Medulla oblongata (tissue), 1 donor: ENCODE measurements around the gene TMEM171.

Source experiments
- DNase-seq: peaks from one replicate; pipeline ENCODE4 v3.0.0-alpha.2; 2015; ENCODE audit errors: extremely low spot score

TMEM171 gene

DNA sequence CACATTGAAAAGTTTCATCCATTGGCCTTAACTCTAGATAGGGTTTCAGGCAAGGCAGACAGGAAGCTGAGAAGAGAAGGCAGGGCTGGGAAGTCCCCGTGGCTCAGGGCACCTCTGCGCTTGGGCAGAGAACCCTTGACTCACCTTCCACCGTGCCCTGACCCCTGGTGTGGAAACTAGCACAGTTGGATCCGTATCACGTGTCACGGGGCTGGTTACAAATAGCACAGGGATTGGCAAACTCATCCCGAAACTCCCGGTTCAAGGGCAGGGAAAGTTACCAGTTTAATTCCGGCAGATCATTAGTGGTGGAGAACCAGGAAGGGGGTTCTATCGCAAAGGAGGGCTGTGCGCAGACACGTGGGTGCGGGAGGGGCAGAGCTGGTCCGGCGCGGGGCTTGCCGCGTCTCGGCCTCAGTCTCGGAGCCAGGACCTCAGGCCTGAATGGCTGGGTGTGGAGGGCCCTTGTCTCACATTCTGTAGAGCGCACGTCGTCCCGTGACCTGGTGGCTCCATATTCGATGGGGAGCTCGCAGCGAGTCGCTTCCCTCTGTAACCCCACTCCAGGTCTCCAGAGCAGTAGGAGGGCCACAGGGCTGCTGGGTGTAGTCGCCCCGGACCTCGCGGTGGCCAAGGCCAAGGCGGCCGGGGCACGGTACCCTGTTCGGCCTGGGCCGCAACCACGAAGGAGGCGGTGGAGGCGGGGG, 771 bp upstream of the TMEM171 start:
- DNase-seq: no peak

DNA sequence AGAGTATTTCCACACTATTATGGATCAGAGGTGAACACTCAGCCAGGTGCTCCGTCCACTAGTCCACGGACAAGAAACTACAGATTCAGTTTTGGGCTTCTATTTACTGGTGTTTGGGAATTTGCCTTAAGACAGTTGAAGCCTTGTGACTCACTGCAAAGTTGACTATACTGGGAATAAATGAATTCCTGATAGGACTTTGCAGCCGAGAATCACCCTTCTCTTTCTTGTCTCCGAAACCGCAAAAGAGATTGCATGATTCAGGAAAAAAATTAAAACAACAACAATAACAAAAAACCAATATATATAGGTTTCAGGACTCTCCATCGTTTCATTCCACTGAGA, 716 bp downstream of the TMEM171 start:
- no peak for DNase-seq

DNA sequence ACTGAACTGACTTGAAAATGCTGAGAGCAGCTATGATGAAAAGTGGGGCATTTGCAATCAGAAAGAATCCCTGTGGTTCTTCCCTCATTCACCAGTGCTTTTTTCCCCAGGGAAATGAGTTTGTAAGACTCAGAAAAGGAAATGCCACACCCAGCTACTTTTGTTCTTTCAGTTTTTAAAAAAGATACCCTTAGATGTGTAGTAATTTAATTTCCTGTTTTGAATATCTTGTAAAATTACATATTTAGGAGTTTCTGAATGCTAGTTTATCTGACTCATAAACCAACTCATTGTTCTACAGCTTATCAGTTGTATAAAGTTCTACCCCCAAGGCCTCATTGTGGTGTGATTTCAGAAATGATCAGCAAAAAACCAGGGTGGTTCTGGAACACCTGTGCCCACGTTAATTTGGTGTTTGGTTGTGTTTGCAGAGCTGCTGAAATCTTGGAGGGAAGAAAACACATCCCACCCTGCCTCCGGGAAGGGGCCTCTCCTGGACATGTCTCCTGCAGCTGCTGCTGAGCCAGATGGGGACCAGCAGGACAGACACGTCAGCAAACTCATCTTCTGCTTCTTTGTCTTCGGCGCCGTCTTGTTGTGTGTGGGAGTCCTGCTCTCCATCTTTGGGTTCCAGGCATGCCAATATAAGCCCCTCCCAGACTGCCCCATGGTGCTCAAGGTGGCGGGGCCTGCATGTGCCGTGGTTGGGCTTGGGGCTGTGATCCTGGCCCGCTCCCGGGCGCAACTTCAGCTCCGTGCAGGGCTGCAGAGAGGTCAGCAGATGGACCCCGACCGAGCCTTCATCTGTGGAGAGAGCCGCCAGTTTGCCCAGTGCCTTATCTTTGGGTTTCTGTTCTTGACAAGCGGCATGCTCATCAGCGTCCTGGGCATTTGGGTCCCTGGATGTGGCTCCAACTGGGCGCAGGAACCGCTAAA, 2.8 kb downstream of the TMEM171 start:
- no peak for DNase-seq

DNA sequence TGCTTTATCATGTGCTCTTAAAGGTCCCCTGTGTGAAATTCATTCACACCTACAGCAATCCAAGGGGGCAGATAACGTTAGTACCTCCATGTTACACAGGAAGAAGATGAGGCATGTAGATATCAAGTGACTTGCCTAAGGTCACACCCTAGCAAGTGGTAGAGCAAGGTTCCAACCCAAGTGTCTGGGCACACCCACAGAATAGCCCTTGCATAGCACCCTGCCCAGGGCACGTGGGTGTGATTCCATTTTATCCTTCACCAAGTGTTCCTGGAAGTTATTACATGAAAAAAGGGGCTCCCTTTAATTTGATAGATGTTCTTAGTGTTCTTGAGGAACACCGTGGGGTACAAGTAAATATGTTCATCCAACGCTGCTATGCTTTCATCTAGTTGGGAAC, 4.9 kb downstream of the TMEM171 start:
- no peak for DNase-seq

DNA sequence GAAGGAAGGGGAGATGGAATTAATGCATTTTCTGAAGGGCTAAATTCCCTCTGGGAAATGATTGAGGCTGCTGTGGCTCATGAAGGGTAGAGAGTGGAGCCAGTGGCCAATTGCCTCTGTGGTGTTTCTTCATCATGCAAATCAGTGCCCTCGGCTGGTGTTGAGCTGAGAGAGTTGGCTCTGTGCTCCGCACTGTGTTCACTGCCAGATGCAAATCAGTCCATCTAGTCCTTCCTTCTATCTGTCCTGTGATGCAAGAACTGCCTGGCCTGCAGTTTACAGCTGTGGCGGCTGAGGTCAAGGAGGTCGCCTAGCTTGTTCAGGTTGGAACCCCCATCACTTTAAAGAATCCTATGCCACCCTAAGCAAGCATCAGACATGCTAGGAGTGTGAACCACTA, 6.0 kb downstream of the TMEM171 start:
- peak; percentile 63 for DNase-seq

DNA sequence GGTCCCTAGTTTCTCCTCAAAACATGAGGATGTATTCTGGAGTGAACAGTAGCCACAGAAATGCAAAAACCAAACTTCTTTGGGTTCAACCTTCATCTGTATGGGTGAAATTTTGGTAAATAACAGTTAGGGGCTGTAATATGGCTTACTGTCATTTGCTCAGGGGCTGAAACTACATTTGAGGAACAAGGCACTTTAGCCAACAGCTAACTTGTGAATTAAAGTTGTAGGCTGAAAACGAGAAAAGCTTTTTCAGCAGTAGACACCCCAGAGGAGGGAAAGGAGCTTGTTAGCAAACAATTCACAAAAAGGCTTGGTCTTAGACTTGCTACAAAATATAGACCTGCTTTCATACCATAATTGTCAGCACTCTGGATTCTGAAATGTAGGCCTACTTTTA, 6.6 kb downstream of the TMEM171 start:
- DNase-seq: no peak

DNA sequence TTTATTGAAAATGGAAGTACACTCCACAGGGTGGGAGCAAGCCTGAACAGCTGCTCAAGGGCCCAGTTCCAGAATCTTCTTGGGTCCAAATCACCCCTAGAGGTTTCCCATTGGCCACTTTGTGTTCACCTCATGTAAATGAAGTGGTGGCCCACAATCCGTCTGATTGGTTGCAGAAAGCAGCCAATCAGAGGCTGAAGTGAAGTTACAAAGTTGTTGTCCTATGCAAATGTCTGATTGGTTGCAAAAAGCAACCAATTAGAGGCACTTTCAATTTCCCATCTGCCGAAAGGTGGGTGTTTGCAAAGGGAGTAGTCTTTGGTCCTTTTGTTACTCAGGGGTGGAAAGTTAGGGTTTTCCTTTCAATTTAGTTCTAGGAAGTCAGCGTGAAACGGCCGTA, 8.8 kb downstream of the TMEM171 start:
- no peak for DNase-seq

DNA sequence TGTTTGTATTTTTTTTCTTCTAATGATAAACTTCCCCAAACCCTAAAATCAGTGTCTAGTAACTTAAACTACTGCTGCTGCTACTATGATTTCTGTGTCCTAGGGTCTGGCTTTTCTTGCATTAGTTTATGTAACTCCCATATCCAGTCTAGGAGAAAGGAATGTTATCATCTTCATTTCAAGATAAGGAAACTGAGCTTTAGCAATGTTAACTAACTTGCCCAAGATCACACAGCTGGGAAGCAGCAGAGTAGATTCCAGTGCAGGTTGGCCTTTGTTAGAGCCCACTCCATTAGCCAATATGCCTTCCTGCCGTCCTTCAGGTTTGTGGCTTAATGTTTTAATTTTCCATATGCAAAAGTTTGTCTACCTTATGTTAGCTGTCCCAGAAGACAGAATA, 10.4 kb downstream of the TMEM171 start:
- DNase-seq: no peak

DNA sequence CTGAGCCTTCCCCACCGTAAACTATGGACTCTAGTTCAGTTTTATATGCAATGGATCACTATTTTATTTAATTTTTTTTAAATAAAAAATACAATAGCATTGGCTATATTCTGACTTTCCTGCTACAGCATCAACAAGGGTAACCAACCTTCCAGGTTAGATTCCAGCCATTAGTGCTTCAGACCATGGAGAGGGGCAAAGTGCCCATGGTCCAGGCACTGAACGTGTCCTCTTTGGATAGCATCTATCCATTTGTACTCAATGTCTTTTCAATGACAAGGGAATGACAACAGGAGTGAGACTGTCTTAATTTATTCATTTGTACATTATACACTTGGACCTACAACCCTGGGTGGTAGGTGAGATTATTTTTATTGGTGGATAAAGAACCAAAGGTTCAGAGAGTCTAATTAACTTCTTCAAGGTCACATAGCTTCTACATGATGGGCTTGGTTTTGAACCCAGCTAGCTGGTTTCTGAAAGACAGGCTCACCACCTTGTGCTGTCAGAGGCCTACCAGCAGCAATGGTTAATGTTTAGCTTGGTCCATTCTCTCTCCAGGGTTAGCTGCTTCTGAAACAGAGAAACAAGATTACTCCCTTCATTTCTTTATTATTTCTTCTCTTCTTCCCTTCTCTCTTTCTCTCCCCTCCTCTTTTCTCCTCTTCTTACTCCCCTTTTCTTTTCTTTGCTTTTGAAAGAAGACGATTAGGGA, 11.5 kb downstream of the TMEM171 start:
- no peak for DNase-seq

DNA sequence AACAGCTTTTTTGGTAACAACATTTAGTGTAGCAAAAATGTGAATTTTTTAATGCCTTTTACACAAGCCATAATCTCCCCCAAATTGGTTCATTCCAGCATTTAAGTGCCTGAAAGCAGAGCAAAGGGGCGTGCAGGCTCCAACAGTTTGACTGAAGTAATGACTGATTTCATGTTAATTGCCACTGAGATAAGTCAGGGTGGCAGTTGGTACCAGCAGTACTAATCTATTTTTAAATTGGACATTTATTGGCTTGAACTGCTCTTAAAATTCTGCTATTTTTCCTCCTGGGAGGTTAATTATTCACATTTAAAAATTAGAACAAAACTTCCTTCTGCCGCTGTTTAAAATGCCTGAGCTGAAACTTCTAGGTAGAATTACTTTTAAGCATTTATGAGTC, 12.4 kb downstream of the TMEM171 start:
- DNase-seq: no peak

DNA sequence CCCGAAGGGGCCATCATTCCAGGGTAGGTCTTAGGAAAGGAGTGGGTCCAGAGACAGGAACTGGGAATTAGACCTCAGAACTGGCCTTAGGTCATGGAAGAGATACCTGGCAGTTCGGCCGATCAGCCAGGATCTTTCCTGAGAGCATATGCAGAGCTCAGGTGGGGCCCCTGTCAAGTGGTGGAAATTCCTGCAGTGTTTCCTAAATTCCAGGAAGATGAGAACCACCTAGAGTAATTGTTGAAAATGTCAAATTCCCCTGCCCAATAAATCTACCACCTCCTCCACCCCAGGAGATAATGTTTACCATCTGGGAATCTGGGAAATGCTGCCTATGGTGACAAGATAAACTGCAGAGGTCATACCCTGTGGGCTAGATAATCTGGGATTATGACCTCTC, 14.6 kb downstream of the TMEM171 start:
- DNase-seq: no peak

DNA sequence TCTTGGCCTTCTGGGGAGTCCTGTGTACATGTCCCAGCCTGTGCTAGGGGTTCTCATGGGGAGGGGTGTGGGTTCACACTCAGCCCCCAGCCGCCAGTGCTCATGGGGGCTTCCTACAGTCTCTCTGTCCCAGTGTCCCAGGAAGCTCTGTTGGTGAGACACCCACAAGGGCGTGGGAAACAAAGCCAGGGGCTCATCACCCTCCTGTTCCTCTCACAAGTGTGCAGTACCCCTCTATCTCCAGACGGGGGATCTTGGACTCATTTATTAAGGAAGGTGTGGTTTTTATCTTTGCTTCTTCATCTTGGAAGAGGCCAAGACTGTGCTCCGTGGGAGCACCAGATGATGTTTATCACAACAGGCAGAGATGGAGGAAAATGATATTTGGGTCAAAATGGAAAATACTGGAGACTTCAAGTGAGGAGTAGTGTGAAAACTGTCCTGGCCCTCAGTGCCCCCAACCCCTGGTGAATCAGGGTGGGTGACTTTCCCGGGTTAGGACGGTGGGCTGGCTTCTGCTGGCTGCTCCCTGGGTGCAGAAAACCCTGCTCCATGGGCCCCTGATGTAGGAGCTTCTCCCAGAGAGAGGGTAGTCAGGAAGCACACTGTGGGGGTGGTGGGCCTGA, 15.2 kb downstream of the TMEM171 start:
- DNase-seq: no peak

DNA sequence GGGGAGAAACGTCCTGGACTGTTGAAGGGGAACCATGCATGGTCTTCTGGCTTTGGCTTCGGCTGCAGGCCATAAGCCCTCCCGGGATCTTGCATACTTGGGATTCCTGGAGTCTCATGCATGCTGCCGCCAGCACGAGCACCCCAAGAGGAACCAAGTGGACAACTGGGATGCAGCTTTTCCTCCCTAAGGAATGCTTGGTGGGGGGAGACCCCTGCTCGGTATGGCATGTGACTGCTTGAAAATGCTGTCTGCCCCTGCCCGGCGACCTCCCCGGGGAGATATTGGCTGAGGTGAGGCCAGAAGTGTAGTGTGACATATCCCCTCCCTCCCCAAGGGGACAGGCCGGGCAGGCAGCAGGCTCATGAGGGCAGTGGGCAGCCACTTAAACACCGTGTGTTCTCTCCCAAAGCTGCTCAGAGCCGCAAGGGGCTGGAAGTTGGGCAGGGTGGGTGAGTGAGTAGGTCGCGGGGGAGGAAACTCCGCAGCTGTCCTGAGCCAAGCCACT, 15.7 kb downstream of the TMEM171 start:
- no peak for DNase-seq

DNA sequence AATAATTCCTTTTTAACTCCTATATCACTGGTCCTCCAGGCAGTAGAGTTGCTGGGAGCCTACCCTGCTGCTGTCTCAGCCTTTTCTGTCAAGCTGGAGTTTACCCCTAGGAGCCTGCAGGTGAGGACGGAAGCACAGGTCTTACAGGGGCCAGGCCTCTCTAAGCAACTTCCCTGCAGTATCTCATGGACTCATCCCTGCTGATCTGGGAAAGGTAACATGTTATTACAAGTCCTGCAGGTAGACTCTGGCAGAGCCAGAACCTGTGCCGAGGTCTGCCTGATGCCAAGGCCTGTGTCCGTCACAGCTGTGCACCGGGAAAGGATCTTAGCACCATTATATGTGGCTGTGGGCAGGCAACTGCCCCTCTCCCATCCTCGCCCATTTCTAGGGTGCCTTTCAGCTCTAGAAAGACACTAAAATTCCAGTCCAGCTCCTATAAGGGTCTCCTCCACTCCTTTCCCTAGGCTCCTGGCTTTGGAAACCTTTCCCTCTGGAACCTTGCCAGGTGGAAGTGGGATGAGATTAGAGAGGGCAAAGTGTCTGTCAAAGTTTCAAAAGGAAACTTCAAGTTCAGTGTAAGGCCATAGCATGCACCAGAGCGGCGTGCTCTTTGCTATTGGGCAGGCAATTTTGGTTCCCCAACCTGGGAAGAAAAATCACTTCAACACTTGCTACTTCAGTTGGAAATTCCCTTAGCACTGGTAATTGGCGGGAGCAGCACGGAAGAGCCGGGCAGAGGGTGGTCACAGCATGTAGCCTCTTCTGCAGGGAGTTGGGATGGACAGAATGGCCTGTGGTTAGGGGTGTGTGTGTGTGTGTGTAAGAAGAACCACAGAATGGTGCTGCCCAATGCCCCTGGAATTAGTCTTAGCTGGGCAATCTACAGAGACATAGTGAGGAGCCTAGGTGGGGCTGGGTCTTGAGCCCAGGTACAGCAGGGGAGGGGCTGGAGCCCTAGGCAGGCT, 17.5 kb downstream of the TMEM171 start:
- DNase-seq: no peak

DNA sequence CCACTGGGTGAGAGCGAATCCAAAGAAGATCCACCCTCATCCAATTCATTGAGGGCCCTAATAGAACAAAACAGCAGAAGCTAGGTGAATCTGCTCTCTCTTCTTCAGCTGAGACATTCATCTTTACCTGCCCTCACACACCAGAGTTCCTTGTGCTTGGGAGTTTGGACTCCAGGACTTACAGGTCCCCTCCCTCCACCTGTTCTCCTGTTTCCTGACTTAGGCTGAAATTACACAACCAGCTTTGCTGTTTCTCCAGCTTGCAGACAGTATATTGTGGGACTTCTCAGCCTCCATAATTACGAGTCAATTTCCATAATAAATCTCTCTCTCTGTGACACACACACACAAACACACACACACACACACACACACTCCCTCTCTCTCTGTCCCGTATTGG, 19.1 kb downstream of the TMEM171 start:
- no peak for DNase-seq

DNA sequence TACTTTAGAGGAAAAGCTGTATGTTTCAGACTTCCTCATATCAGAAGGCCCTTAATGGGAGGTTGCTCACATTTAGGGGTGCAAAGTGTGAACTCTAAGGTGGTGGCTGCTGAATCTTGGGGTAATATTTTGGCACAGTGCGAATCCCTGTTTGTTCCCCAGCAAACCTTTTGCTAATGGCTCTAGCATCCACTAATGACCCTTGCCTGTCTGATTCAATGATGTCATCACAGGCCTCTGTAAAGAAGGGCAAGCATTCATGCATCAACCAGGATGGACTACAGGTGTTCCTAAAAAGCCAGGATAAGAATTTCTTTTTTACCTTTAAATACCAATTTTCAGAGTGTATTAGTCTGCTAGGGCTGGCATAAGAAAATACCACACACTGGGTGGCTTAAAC, 20.4 kb downstream of the TMEM171 start:
- no peak for DNase-seq

DNA sequence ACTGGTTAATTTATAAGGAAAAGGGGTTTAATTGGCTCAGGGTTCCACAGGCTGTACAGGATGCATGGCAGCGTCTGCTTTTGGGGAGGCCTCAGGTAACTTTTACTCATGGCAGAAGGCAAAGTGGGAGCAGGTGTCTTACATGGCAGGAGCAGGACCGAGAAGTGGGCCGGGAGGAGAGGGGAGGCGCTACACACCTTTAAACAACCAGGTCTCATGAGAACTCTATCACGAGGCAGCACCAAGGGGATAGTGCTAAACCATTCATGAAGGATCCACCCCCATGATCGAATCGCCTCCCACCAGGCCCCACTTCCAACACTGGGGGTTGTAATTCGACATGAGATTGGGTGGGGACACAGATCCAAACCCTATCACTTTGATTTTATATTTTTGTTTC, 21.7 kb downstream of the TMEM171 start:
- DNase-seq: no peak

DNA sequence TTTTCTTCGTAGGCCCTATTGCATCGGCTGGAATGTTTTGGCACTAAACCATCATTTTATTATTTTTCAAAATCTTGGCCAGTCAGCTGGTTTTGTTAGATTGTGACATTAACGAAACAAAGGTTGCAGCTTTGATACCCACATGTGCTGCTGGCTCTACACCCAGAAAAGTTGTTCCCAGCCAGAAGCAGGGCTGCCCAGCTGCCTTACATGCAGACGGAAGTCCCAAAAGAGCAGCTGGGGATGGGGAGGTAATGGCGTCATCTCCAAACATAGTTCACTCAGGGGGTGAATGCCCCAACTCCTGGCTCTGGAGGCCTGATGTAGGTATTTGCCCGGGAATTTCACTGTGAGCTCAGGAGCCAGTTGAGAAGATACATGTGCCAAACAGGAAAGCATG, 23.3 kb downstream of the TMEM171 start:
- no peak for DNase-seq

DNA sequence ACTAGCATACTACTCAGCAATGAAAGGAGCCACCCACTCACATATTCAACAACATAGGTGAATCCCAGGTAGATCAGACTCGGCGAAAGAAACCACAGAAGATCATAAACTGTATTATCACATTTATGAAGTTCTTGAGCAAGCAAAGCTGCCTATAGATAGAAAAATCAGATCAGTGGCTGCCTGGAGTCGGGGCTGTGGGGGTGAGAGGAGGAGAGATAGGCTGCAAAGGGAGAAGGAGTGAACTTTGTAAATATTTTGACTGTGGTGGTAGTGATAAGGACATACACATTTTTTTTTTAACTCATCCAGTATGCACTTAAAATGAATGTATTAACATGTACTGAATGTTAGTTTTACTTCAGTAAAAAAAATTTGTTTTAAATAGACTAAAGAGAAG, 29.2 kb downstream of the TMEM171 start:
- DNase-seq: no peak

DNA sequence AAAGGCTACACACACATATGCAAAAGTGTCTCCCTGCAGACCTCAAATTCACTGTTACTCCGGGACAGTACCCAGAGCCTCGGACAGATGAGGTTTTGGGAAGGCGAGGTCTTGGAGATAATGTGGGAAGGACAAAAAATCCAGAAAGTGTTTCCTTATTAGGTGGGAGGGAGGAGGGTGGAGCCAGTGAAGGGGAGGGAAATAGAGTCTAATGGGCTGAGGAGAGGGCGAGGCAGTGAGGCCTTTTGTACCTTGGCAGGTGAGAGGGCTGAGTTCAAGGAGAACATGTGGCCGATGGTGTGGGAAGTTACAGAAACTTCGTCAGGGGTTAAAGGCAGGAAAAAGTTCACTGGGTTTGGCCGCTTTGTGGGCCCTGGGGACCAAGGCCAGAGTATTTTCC, 30.5 kb downstream of the TMEM171 start:
- DNase-seq: no peak
